ENCODE results near the gene IYD.

The IYD gene

DNA sequence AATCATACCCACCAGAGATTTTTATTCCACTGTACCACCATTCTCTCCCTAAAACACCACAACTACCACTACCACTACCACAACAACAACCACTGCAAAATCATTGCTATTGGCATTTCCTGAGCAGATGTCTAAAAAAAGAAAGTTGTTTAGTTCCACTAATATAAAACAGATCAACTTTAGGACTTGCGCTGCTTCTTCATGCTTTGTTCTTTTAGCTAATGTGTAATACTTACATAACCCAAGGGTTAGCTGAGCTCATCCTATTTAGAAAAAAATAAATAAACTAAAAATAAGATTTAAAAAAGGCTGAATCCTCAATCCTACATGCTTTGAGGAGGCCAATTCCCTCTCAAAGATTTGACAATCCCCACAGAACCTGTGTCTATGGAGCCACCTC lies 11.4 kb downstream of the IYD start:
- TF ChIP-seq TEAD4 (IDR thresholded peaks at IDR 0.05) (no peak), TAF1 (IDR thresholded peaks at IDR 0.05; ENCODE audit: low read depth) (no peak), FOXM1 (IDR thresholded peaks at IDR 0.05; ENCODE audit: borderline replicate concordance, low read depth) (no peak), TCF12 (IDR thresholded peaks at IDR 0.05; ENCODE audit: low read depth) (no peak), RAD21 (IDR thresholded peaks at IDR 0.05; ENCODE audit: low read depth) (no peak), CEBPB (IDR thresholded peaks at IDR 0.05) (no peak), ZBTB7A (IDR thresholded peaks at IDR 0.05; ENCODE audit: low read depth) (no peak), CREB1 (IDR thresholded peaks at IDR 0.05; ENCODE audit: low read depth) (no peak), NFIC (IDR thresholded peaks at IDR 0.05) (no peak), EP300 (IDR thresholded peaks at IDR 0.05; ENCODE audit: borderline replicate concordance) (no peak), YY1 (IDR thresholded peaks at IDR 0.05; ENCODE audit: low read depth) (no peak), EGR1 (IDR thresholded peaks at IDR 0.05) (no peak)
- TF ChIP-seq, protein P1, sequence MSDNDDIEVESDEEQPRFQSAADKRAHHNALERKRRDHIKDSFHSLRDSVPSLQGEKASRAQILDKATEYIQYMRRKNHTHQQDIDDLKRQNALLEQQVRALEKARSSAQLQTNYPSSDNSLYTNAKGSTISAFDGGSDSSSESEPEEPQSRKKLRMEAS (IDR thresholded peaks at IDR 0.05) = no peak
- TF ChIP-seq, protein P2, sequence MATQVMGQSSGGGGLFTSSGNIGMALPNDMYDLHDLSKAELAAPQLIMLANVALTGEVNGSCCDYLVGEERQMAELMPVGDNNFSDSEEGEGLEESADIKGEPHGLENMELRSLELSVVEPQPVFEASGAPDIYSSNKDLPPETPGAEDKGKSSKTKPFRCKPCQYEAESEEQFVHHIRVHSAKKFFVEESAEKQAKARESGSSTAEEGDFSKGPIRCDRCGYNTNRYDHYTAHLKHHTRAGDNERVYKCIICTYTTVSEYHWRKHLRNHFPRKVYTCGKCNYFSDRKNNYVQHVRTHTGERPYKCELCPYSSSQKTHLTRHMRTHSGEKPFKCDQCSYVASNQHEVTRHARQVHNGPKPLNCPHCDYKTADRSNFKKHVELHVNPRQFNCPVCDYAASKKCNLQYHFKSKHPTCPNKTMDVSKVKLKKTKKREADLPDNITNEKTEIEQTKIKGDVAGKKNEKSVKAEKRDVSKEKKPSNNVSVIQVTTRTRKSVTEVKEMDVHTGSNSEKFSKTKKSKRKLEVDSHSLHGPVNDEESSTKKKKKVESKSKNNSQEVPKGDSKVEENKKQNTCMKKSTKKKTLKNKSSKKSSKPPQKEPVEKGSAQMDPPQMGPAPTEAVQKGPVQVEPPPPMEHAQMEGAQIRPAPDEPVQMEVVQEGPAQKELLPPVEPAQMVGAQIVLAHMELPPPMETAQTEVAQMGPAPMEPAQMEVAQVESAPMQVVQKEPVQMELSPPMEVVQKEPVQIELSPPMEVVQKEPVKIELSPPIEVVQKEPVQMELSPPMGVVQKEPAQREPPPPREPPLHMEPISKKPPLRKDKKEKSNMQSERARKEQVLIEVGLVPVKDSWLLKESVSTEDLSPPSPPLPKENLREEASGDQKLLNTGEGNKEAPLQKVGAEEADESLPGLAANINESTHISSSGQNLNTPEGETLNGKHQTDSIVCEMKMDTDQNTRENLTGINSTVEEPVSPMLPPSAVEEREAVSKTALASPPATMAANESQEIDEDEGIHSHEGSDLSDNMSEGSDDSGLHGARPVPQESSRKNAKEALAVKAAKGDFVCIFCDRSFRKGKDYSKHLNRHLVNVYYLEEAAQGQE (IDR thresholded peaks at IDR 0.05; ENCODE audit: low read depth) = no peak
- TF ChIP-seq, protein P3, sequence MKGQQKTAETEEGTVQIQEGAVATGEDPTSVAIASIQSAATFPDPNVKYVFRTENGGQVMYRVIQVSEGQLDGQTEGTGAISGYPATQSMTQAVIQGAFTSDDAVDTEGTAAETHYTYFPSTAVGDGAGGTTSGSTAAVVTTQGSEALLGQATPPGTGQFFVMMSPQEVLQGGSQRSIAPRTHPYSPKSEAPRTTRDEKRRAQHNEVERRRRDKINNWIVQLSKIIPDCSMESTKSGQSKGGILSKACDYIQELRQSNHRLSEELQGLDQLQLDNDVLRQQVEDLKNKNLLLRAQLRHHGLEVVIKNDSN (IDR thresholded peaks at IDR 0.05) = no peak

DNA sequence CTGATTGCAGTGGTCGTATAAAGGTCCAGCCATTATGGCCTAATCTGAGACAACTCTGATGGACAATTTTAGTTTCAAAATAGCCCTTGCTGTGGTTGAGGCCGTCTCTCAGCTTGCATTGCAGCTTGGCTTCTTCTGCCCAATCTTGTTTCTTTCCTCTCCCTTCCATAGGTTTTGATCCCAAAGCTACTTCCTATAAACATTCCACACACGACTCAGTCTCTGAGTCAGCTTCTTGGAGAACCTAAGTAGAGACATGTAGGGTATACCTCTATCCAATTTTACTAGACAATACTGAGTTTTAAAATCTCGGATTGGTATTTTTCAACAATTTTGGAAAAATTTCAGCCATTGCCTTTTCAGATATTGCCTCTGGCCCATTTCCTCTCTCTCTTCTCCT lies 13.4 kb downstream of the IYD start:
- TF ChIP-seq EGR1 (IDR thresholded peaks at IDR 0.05) (no peak), FOXM1 (IDR thresholded peaks at IDR 0.05; ENCODE audit: borderline replicate concordance, low read depth) (no peak), YY1 (IDR thresholded peaks at IDR 0.05; ENCODE audit: low read depth) (no peak), TEAD4 (IDR thresholded peaks at IDR 0.05) (no peak), CEBPB (IDR thresholded peaks at IDR 0.05) (no peak), RAD21 (IDR thresholded peaks at IDR 0.05; ENCODE audit: low read depth) (no peak), NFIC (IDR thresholded peaks at IDR 0.05) (no peak), TAF1 (IDR thresholded peaks at IDR 0.05; ENCODE audit: low read depth) (no peak), TCF12 (IDR thresholded peaks at IDR 0.05; ENCODE audit: low read depth) (no peak), EP300 (IDR thresholded peaks at IDR 0.05; ENCODE audit: borderline replicate concordance) (no peak), ZBTB7A (IDR thresholded peaks at IDR 0.05; ENCODE audit: low read depth) (no peak), CREB1 (IDR thresholded peaks at IDR 0.05; ENCODE audit: low read depth) (no peak)
- TF ChIP-seq, protein P3 (IDR thresholded peaks at IDR 0.05) = no peak
- TF ChIP-seq, protein P1 (IDR thresholded peaks at IDR 0.05) = no peak
- TF ChIP-seq, protein P2 (IDR thresholded peaks at IDR 0.05; ENCODE audit: low read depth) = no peak

DNA sequence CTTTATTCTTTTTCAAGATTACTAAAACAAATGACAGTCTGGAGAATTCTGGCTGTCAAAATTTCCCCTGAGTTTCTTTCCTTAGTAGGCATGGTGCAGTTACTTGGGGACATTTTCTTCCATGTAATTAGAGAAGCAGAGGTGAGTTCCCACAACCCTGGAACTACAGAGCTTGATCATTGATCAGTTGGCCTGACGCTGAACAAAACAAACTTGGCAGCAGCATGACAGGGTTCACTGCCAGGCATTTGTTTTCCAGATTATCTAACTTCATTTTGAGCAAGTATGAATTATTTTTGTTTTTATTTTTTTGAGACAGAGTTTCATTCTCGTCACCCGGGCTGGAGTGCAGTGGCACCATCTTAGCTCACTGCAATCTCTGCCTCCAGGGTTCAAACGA lies 22.6 kb downstream of the IYD start:
- TF ChIP-seq TEAD4 (IDR thresholded peaks at IDR 0.05) (no peak), YY1 (IDR thresholded peaks at IDR 0.05; ENCODE audit: low read depth) (no peak), TCF12 (IDR thresholded peaks at IDR 0.05; ENCODE audit: low read depth) (no peak), EGR1 (IDR thresholded peaks at IDR 0.05) (no peak)
- TF ChIP-seq, protein P2 (IDR thresholded peaks at IDR 0.05; ENCODE audit: low read depth) = no peak

DNA sequence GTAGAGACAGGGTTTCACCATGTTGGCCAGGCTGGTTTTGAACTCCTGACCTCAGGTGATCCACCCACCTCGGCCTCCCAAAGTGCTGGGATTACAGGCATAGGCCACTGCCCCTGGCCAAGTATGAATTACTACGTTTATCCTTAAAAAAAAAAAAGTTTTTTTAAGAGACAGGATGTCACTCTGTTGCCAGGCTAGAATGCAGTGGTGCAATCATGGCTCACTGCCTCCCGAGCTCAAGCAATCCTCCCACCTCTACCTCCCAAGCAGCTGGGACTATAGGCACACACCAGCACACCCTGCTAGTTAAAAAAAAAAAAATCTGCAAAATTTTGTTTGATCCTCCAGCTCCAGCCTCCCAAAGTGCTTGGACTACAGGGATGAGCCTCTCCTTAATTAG lies 23.1 kb downstream of the IYD start:
- TF ChIP-seq YY1 (IDR thresholded peaks at IDR 0.05; ENCODE audit: low read depth) (no peak), TCF12 (IDR thresholded peaks at IDR 0.05; ENCODE audit: low read depth) (no peak), EP300 (IDR thresholded peaks at IDR 0.05; ENCODE audit: borderline replicate concordance) (no peak), NFIC (IDR thresholded peaks at IDR 0.05) (no peak), CEBPB (IDR thresholded peaks at IDR 0.05) (no peak), TAF1 (IDR thresholded peaks at IDR 0.05; ENCODE audit: low read depth) (no peak), CREB1 (IDR thresholded peaks at IDR 0.05; ENCODE audit: low read depth) (no peak), EGR1 (IDR thresholded peaks at IDR 0.05) (no peak), FOXM1 (IDR thresholded peaks at IDR 0.05; ENCODE audit: borderline replicate concordance, low read depth) (no peak), TEAD4 (IDR thresholded peaks at IDR 0.05) (no peak)
- TF ChIP-seq, protein P1 (IDR thresholded peaks at IDR 0.05) = no peak
- TF ChIP-seq, protein P2 (IDR thresholded peaks at IDR 0.05; ENCODE audit: low read depth) = no peak

Measured in Ishikawa (cell line).